Measurements from ENCODE around the gene CCDC158.

CCDC158 gene

GRCh38 chr4:76375703-76376102 lies 45.2 kb downstream of the CCDC158 start:
- TF ChIP-seq, protein P1, sequence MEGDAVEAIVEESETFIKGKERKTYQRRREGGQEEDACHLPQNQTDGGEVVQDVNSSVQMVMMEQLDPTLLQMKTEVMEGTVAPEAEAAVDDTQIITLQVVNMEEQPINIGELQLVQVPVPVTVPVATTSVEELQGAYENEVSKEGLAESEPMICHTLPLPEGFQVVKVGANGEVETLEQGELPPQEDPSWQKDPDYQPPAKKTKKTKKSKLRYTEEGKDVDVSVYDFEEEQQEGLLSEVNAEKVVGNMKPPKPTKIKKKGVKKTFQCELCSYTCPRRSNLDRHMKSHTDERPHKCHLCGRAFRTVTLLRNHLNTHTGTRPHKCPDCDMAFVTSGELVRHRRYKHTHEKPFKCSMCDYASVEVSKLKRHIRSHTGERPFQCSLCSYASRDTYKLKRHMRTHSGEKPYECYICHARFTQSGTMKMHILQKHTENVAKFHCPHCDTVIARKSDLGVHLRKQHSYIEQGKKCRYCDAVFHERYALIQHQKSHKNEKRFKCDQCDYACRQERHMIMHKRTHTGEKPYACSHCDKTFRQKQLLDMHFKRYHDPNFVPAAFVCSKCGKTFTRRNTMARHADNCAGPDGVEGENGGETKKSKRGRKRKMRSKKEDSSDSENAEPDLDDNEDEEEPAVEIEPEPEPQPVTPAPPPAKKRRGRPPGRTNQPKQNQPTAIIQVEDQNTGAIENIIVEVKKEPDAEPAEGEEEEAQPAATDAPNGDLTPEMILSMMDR (IDR thresholded peaks at IDR 0.05; ENCODE audit: control insufficient read depth, extremely low read depth, insufficient read depth) = no peak
- DNase-seq (ENCODE audit: low read depth) = no peak
- H3K4me3 ChIP-seq (ENCODE audit: low read depth, low read length) = no peak overlapping the region; the same call in 1 of the 2 replicates

DNA sequence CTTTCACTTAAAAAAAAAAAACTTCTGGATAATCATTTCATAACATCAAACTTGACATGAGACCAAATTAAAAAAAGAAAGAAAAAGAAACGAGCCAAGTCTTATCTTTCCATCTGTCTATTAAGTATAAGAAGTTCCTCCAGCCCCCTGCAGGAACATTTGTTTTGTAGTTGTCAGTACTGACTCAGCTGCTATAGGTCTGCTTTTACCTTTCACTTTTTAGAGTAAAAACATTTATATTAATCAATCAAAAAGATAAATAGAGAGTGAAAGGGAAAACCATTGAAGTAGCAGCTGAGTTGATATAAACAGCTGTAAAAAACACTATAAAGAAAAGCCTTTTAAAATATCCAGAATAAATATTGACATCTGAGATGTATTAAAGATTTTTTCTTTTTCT lies 46.1 kb downstream of the CCDC158 start:
- DNase-seq (ENCODE audit: low read depth) = peak; percentile 61
- peak overlapping the region; percentile 14; the same call in 1 of the 2 replicates for H3K4me3 ChIP-seq (ENCODE audit: low read depth, low read length)
- TF ChIP-seq, protein P1 (IDR thresholded peaks at IDR 0.05; ENCODE audit: control insufficient read depth, extremely low read depth, insufficient read depth) = no peak

- H3K4me3 ChIP-seq (ENCODE audit: low read depth, low read length) = no peak overlapping the region
- TF ChIP-seq, protein P1 (IDR thresholded peaks at IDR 0.05; ENCODE audit: control insufficient read depth, extremely low read depth, insufficient read depth) = no peak
- peak; percentile 95 for DNase-seq (ENCODE audit: low read depth)
Observed at GRCh38 chr4:76373919-76374552, 46.9 kb downstream of the CCDC158 start.

- no peak overlapping the region for H3K4me3 ChIP-seq (ENCODE audit: low read depth, low read length)
- DNase-seq (ENCODE audit: low read depth) = no peak
- TF ChIP-seq, protein P1 (IDR thresholded peaks at IDR 0.05; ENCODE audit: control insufficient read depth, extremely low read depth, insufficient read depth) = no peak
Observed at GRCh38 chr4:76366737-76367136, 54.2 kb downstream of the CCDC158 start.

GRCh38 chr4:76365636-76366035 lies 55.3 kb downstream of the CCDC158 start:
- DNase-seq (ENCODE audit: low read depth) = no peak

DNA sequence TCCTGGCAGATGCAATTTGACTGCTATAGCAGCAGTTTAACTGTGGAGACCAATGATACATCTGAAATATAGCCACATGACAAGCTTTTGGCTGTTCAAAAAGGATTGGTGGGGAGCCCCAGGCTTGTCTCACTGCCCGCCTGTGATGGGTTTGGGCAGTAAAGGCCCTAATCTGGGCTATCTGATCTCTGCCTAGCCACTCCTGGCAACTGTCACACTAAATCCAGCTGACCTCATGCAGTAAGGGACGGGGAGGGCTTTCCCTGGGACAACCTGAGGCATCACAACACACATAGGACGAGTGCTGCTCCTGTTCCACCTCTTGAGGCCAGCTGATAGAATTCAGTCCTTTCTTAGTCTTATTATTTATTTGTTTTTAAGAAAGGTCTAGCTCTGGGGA lies 56.2 kb downstream of the CCDC158 start:
- no peak for DNase-seq (ENCODE audit: low read depth)
- TF ChIP-seq, protein P1 (IDR thresholded peaks at IDR 0.05; ENCODE audit: control insufficient read depth, extremely low read depth, insufficient read depth) = no peak
- H3K4me3 ChIP-seq (ENCODE audit: low read depth, low read length) = no peak overlapping the region

More at GRCh38 chr4:76365636-76366035, 55.3 kb downstream of the CCDC158 start:
- no peak overlapping the region for H3K4me3 ChIP-seq (ENCODE audit: low read depth, low read length)
- TF ChIP-seq, protein P1 (IDR thresholded peaks at IDR 0.05; ENCODE audit: control insufficient read depth, extremely low read depth, insufficient read depth) = no peak

Data from LNCaP clone FGC (cell line).